NCI-H2171 treated with DMSO at 0.1 percent for 48 hours (cell line): ENCODE data around the gene ITGA8.
"Not testable (repeated sequence)": the region's sequence is repeated elsewhere in the genome, so short reads cannot be mapped to it uniquely, and the experiment has no call there.

Source experiments
- DNase-seq: peaks from one replicate; lab custom pipeline; 2025; lab: John Stamatoyannopoulos, UW

ITGA8 gene

DNA sequence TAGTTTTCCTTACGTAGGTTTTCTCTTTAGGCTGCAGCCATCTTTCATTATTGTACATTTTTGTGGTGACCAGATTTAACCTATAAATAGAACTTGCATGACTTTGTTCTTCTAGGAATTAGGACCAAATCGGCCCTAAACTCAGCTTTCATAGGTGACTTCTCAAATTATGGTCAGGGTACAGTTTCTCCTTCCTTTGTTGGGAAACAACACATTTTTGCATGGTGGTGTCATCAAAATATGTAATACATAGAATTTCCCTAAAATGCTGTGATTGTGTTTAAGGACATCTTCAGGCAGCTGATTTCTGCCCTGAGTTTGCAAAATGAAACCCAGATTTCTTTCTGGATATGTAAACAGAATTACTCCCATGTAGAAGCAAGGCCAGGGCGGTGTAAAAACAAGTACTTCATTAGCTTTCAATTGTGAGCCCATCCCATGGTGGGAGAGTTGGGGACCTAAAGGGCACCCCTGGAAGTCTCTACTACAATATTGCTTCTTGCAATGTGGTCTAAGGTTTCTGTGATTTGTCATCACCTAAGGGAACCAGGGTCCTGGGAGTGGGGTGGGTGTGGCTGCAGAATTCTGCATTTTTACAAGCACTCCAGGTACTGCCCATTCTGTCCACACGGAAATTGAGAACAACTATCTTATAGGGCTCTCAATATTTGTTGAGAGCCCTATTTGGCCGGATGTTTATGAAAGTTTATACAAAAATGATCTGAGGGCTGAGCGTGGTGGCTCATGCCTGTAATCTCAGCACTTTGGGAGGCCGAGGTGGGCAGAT is 227.7 kb downstream of the ITGA8 start:
- DNase-seq: no peak

DNA sequence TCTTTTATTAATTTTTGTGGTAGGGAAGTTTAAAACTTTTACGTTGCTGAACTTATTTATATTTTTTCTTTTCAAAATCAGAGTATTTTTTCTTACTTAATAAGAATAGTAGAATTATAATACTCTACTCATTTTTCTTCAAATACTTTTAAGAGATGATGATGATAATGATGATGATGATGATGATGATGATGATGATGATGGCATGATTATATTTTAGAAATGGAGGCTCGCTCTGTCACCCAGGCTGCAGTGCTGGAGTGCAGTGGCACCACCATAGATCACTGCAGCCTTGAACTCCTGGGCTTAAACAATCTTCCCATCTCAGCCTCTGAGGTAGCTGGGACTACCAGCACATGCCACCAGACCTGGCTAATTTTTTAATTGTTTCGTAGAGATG is 230.3 kb downstream of the ITGA8 start:
- no peak for DNase-seq

DNA sequence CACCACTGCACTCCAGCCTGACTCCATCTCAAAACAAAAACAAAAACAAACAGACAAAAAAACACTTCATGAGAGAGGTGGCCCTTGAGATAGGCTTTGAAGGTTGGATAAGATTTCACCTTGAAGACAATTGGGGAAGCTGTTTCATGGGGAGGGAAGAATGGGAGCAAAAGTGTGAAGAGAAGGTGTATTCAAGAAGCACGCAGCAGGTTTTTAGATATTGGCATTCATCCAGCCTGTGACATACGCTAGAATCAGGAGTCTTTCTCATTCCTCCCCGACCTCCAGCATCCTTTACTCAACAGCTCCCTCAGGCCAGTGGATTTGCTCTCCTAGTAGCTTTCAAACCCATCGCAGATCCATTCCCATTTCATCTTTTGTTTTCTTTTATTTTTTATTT is 232.3 kb downstream of the ITGA8 start:
- DNase-seq: no peak

DNA sequence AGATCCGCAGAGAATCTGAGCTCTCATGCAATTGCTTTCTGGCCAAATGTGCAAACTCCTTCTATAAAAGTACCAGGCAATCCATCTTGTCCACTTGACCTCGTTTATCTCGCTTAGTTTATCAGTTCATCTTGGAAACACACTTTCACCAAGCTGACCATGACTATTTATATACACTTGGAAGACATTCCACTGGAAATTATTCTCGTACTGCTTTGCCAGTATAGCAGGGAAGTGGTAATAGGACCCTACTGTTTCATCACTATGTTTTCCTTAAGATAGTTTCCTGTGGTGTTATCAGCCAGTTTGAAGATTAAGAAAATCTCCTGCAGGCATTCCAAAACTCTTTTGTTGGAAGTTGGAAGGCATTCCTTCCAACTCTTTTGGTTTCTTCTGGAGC is 233.3 kb downstream of the ITGA8 start:
- DNase-seq: no peak

DNA sequence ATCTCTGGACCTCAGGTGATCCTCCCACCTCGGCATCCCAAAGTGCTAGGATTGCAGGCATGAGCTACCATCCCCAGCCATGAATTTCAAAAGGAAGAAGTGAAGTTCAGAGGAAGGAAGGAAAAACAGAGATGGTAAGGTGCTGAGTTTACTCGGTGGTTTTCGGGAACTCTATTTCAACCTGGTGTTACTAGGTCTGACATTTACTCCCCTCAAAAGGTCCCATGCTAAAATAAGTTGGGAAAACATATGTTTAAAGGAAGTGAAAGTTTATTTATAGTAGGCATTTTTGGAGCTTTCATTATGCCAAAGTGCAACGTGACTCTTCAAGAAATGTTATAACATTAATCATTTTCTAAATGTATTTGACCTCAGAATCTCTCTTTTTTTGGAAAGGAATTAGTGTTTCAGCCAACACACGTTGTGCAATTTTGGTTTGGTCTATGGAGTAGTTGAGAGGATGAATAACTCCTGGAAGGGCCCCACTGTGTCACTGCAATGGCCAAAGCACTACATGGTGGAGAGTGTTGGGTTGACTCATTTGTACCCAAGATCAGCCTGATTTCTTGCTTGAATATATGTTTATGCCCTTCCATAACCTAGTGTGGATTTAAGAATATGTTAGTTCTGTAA is 233.9 kb downstream of the ITGA8 start:
- no peak for DNase-seq

DNA sequence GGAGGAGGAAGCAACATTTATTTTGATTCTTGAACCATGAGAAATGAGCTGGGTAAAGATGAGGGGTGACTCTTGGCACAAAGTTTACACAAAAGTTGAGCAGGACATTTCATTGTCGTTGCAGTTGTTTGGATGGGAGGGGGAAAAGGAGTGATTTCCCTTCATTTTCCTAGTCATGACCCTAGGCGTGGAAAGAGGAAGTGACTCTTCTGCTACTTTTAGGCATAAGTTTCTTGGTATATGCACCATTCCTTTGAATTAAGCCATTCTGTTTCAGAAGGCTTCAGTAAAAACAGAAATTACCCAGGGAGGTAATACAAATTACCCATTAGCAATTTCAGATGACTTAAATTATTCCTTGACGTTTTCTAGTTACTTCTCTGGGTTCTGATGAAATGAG is 234.7 kb downstream of the ITGA8 start:
- no peak for DNase-seq

DNA sequence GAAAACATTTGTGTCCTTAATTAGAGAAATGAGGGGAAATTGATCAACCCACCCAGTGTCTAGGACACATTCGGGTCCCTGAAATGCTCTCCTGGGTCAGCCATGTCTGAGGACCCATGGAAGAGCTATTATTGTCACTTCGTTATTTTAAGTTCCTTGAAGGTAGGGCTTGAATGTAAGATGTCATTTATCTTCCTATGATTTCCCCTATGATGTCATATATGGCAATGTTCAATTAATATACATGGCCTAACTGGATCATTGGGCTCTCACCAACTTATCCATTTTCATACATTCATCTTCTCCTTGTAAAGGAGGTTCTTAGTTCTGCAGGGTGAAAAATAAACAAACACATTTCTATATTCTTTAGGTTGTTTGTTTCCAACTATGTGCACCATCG is 235.6 kb downstream of the ITGA8 start:
- DNase-seq: no peak

DNA sequence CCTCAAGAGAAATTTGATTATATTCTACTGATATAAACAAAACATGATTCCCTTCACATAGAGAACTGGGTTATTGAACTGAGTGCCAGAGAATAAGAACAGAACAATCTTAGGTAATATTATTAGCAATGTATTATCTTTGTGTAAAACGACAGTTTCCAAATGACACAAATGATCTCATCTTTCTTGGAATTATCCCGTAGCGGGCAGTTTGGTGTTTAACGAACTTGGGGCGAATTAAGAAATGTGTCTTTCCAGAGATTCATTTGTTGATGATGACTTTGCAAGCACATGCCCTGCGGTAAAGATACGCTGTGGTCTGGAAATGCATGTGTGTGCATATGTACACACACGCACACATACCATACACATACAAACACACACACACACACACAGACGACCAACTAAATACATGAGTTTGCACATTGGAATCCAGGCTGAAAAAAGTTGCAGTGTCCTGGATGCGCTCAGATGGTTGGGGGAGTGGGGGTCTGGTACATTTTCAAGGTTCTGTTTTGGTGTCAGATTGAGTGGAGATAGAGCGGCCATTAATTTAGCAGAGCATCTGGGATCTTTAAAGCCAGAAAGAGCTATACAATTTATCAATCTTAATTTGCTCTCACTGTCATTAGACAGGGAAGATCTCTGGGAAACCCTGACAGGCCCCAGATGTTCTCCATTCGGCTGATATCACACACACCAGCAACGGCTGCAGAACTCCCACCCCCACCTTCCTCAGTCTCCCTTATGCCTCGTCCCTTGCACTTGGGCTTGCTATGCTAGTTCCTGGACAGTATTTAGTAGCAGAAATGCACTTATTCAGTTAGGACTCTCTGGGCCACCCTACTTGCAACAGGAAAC is 236.3 kb downstream of the ITGA8 start:
- no peak for DNase-seq

DNA sequence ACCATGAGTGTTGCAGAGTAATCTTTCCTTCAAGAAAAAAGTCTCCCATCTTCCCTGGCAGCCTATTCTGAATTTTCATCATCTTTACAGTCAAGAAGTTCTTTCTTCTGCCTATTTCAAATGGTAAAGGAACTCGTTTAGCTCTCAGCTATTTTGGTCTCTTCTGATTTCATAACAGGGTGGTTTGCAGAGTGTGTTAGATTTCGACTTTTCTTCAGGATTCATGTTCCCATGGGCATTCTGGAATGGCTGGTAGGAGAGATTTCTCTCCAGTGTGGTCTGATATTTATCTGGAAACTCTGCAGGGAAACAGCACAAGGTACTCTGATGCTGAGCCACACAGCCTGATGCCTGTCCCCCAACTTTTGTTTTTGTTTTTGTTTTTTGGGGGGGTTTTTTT is 237.6 kb downstream of the ITGA8 start:
- no peak for DNase-seq

DNA sequence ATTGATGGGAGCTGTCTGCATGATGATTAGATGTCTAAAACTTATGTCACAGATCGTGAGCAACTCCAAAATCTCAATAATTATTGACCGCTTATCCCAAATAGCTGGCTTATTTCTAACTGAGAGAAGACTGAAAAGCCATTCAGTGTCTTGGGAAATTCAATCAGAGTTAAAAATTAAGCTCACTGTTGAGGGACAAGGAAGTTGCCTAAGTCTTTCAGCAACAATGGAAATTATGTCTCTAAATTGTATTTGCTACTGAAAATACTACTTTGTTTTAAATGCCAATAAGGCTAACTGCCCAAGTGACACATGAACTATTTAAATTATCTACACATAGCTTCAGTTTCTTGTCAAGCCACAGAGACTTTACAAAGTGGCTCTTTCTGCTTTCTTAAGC is 240.8 kb downstream of the ITGA8 start:
- DNase-seq: no peak

DNA sequence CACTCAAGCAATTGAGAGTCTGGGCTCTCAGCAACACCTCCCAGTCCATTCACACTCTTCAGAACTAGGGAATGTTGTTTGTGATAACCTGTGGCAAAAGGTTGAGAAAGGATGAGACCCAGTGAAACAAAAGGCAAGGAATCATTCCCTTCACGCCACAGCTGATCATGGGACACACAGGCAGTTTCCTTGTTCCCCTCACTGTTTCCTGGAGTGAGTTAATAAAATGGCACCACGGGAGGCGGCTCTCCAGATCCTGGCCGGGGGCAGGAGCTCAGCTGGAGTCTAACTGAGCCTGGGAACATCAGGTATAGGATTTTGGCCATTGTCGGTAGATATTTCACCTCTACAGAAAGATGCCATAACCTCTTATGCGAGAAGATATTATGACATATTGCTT is 241.3 kb downstream of the ITGA8 start:
- no peak for DNase-seq

DNA sequence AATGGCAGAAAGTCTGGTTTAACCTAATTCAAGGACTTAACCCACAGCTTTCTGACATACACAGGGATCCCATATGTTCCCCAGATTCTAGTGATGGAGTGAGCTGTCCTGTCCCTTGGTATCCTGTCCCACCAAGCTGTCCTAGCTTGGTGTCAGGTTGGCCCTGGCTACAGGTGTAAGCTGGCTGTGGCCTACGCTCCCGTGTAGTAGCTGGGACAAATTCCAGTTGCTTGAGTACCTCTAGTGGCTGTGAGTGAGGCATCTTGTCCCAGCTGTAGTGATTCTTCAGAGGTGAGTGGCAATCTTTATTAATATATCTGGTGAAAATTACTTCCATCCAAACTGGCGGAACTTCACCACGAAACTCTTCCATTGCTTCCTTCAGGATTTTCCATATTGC is 243.4 kb downstream of the ITGA8 start:
- DNase-seq: no peak

DNA sequence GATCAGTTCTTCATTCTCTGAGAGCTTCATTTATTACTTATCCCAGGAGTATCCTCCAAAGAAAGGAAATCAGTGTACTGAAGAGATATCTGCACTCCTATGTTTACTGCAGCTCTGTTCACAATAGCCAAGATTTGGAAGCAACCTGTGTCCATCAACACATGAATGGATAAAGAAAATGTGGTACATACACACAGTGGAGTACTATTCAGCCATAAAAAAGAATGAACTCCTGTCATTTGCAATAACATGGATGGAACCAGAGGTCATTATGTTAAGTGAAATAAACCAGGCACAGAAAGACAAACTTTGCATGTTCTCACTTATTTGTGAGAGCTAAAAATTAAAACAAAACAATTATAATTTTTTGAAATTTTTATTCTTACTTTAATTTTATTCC is 244.3 kb downstream of the ITGA8 start:
- DNase-seq: not testable (repeated sequence)

DNA sequence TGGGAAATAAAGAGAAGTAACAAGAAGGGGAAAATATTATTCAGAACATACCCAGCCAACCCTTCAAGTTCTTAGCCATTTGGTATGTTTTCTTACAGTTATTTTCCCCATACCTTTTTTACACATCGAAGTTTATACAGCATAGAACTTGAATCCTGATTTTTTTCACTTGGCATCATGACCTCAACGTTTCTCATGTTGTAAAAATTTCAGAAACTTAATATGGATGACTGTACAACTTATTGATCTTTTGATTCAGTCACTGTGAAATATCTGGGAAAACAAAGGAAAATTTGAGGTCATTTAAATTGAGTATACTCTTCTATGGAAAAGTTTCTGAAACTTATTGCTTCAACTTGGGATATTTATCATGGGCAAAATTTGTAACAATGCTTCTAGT is 245.1 kb downstream of the ITGA8 start:
- DNase-seq: no peak

DNA sequence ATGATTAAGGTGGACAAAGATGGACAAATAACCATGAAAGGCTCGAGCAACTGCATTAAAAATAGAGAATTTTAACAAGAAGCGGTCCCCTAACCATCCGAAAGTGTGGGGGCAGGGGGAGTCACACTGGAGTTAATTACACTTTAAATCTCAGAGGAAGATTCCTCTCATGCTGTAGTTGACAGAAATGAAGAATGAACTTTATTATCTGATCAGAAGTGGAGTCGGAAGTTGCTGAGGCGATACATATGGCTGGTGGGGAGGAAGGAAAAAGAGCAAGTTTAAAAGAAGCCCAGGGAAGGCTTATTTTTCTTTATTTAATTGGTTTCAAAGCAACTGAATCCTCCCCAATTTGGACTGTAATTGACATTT is 246.3 kb downstream of the ITGA8 start:
- DNase-seq: no peak

DNA sequence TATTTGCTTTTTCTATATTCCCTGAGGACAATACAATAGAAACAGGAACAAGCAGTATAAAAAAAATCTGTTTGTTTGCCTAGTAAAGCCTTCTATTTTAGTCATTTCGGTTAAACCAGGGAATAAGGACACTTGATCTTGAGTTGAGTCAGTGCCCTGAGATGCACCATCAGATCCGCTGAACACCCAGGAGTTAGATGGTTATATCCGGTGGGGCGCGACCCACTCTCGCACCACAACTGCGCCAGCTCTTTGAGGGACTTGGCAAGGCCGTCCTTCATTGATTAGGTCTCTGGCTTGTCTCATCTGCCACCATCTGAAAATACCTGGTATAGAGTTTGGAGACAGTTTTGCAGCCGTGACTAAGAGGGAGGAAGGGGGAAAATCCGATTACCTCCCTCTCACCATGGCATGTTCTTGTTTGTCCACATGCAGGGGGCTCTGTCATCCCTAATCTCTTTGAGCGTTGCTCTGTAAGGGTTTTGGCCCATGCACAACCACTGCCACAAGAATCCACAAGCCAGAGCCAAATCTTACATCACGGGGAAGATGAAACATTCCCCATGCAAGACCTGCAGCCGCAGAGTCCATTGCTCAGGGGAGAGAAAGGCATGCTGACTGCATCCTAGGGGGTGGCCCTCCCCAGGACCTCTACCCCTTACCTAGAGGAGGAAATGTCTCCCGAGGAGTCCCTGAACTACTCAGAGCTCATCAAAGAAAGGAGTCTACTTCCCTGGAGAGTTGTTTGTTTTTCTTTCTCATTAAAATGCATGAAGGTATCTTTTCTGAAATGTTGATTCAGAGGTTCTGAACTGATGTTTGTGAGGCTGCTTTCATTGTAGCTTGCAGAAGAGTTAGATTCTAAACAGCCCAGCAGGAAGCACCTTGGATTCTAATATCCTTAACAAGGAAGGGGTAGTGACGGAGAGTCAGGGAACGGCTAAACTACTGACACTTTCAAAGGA is 247.0 kb downstream of the ITGA8 start:
- no peak for DNase-seq

DNA sequence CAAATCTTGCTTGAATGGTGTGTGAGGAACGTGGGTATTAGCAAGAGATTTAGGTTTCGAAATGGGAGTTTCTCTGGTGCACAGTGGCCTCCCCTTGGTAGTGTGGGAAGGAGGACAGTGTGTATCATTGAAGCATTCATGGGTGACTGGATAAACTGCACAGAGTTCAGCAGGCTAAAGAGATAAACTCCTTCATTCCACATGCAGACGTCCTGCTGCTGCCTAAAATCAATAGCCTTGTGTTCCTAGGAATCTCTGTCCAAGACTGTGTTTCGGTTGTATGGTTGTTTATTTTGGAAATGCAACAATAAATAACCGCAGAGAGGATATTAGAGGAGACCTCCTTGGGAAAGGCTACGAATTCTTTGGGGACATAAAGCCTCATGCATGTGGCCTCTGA is 247.7 kb downstream of the ITGA8 start:
- no peak for DNase-seq

DNA sequence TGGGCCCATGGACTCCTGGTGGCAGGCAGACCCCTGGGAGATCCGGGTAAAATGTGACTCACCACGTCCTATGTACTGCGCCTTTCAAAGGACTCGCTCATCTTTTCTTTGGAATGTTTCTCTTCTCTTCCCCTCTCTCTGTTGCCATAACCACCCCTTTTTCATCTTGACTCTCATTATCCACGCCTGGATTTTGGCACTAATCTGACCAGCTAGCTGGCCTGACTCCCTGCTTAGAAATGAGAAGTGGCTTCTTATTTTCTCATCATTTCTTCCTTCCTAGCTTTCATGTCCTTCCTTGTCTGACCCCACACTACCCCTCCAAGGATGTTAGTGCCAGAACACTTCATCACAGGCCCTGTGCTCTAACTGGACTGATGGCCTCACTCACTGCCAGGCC is 250.6 kb downstream of the ITGA8 start:
- DNase-seq: no peak

DNA sequence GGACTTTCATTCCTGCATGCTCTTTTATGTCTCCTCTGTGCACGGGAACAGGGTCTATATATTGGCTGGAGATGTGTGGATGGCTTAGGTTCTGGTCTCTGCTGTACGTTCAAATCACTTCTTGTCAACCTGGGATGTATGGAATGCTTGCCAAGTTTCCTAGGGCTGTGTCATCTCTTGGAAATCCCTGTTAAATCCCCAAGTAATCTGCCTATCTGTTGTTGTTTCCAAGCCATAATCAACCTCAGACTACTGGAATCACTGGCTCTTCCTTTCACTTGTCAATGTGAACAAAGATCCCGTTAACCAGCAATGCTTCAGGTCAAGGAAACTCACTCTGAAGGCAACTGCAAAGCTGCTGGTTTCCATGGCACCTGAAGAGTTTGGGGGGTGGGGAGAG is 255.3 kb downstream of the ITGA8 start:
- no peak for DNase-seq
